Stimulated activated CD4-positive, alpha-beta T cell treated with anti-CD3 and anti-CD28 coated beads, TNF-alpha, amount 100 ng/mL, for 1 hour (primary cell): ENCODE data around the gene ZNF74.
A peak's percentile ranks its signal among the peaks of the same experiment; 100 is the strongest.
"Not testable (repeated sequence)": the region's sequence is repeated elsewhere in the genome, so short reads cannot be mapped to it uniquely, and the experiment has no call there.

Experiments
- DNase-seq, 3 donors: peaks; one replicate each; pipeline ENCODE4 v3.0.0-alpha.2; 2020; ENCODE audit warnings: low read depth in 3 of 3, low spot score in 1 of 3

The ZNF74 gene

GRCh38 chr22:20441631-20442484 lies 47.9 kb downstream of the ZNF74 start:
- DNase-seq, result no peak

DNA sequence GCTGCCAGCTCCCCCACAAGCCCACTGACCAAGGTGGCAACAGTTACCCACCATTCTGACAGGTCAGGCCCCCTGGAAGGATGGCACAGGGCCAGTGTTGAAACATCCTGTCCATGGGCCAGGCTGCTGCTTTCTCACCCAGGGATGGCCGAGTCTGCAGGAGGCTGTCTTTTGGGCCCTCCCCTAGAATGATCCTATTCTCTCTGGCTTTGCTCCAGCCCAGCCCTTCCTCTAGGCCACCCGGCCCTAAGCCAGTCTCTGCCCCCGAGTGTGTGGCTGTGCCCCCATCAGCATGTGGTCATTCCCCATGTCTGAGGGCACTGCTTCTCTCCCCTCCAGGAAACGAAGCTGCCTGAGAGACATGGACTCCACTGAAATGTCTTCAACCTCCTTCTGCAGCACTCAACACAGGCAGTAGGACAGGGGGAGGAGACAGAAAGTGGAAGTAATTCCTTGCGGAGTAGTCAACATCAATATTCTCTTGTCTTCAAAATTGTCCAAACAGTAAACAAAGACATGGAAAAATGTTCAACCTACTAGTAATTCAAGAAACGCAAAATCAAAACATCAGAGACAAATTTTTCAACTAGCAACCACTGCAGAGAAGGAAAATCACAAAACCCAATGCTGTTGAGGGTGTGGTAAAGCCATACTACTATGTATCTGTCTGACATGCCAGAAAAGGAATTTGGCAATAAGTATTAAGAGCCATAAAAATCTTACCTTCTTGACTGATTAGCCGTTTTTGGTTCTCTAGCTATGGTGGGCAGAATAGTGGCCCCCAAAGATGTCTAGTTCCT lies 48.7 kb downstream of the ZNF74 start:
- no peak for DNase-seq

DNA sequence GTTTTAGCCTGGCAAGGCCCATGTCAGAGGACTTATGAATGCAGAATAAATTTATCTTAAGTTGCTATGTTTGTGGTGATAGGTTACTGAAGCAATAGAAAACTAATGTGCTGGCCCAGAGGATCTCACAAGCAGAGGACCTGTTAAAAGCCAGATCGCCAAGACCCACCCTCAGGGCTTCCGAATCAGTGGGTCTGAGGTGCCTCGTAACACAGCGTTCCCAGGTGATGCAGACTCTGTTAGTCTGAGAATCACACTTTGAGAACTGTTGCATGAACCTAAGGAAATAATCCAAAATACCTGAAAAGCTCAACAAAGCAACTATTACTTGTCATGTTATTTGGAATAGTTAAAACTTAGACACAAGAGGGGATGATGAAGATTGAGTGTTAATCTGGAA lies 50.4 kb downstream of the ZNF74 start:
- no peak for DNase-seq

DNA sequence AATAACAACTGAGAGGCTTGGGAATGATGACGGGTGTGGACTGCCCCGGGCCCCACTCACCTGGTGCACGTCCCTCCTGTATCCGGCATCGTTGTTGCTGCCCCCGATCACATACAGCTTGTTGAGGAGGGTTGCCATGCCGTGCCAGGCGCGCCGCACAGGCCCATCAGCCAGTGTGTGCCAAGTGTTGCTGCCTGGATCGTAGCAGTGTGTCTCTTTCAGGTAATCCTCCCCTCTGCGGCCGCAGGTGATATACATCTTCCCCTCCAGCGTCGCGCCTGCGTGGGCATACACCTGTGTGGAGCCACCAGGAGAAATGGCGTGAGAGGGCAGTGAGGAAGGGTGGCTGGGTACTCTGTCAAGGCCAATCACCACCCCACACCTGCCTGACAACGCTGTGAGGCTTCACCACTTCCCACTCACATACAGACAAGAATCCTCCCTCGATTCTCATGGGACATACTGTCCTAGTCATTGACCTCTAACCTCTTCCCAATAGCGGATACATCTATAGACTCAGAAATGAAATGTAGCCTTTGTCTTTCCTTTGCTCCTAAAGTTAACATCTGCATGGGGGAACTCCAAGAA lies 52.5 kb downstream of the ZNF74 start:
- DNase-seq, result no peak

GRCh38 chr22:20448630-20449029 lies 54.7 kb downstream of the ZNF74 start:
- no peak for DNase-seq

DNA sequence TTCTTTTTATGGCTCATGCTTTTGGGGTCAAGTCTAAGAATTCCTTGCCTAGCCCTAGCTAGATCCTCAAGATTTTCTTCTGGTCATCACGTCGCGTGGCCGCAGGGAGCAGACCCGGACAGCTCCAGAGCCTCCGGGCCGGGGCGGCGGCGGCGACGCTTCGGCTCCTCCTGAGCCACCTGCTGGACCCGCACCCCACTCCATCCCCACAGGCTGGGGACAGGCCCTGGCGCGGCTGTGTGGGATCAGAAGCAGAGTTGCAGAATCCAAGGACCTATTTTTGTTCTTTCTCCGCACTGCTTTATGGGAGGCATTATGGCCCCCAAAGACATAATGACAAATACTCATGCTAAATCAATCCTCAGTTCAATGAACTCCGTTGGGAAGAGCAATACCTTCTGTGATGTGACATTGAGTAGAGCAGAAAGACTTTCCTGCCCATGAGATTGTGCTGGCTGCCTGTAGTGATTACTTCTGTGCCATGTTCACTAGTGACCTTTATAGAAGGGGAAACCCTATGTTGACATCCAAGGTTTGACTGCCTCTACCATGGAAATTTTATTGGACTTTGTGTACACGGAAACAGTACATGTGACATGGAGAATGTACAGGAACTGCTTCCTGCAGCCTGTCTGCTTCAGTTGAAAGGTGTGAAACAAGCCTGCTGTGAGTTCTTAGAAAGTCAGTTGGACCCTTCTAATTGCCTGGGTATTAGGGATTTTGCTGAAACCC lies 56.0 kb downstream of the ZNF74 start:
- DNase-seq, result no peak

DNA sequence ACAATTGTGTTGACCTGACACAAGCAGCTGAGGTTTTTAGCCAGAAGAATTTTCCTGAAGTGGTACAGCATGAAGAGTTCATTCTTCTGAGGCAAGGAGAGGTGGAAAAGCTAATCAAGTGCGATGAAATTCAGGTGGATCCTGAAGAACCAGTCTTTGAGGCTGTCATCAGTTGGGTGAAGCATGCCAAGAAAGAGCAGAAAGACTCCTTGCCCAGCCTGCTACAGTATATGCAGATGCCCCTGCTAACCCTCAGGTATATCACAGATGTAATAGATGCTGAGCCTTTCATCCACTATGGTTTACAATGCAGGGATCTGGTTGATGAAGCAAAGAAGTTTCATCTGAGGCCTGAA lies 56.6 kb downstream of the ZNF74 start:
- no peak for DNase-seq

- not testable (repeated sequence) for DNase-seq
Measured at GRCh38 chr22:20451129-20451778, 57.3 kb downstream of the ZNF74 start.

DNA sequence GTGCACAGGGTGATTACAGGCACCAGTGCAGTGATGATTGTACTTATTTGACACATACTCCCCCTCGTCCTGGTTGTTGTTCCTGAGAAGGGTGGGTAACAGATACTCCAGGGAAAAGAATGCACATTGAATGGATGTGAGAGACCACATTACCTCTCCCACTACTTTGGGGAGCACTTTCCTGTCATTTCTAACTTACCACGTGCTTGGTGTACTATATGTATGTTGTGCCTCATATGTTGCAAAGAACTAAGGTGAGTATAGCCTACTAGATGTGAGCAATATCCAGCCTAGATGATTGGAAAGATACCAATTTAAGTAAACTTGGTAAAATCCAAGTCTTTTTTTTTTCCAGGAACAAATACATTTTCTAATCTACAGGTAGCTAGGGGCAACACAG lies 58.0 kb downstream of the ZNF74 start:
- no peak for DNase-seq

DNA sequence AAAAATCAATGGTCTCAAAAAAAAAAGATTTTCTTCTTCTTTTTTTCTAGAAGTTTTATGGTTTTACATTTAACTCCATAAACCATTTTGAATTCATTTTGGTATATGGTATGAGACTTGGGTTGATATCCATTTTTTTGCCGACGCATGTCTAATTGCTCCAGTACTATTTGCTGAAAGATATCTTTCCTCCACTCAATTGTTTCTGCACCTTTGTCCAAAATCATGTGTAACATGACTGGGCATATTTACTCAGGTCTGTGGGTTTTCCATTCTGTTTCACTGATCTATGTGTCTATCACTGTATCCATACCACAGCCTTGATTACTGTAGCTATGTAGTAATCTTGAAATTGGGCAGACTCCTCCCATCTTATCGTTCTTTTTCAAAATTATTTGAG lies 59.3 kb downstream of the ZNF74 start:
- DNase-seq, result no peak

GRCh38 chr22:20455709-20456063 lies 61.7 kb downstream of the ZNF74 start:
- DNase-seq, result no peak

GRCh38 chr22:20456064-20456721 lies 62.2 kb downstream of the ZNF74 start:
- peak; percentile 29 to 56 (median 51) for DNase-seq

DNA sequence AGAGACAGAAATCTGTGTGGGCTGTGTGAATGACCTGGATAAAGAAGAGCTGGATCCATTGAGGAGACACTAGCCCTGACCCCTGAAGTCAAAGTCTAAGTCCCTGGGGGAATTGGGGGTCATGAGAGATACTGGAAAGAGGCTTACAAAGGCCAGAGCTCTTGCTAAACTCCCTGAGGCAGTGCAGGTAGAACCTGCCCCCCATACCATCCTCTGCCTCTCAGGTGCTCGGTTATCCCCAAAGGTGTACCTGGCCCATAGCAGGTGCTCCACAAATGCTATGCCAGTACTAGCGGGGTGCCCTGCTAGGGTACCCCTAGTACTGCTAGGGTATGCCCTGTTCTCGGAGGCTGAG lies 62.7 kb downstream of the ZNF74 start:
- DNase-seq, result no peak

- no peak for DNase-seq
Measured at GRCh38 chr22:20457506-20458240, 63.7 kb downstream of the ZNF74 start.
